Endothelial cell of umbilical vein (primary cell): ENCODE measurements around the gene CD8B2. TPM values are rescaled to one million over a fixed set of nuclear protein-coding genes. Genes with fewer than 3 reads are reported as not detected.

Source experiments
- BruUV-seq: library from RNA; stranded (reverse); fragments of 400-500 nt; replicated peaks from 2 replicates; lab custom pipeline; 2021; lab: Mats Ljungman, UMichigan
- CTCF ChIA-PET: fragments of 300-600, 350-600 bp; sonication (Branson Sonifier 250); formaldehyde crosslinking; loops from one replicate; lab custom pipeline; 2021; ENCODE audit warnings: antibody characterized with exemption, inconsistent platforms; lab: Charles Lee
- POLR2A ChIA-PET: fragments of 300-600, 350-600 bp; sonication (Branson Sonifier 250); formaldehyde crosslinking; loops from one replicate; lab custom pipeline; 2021; ENCODE audit warnings: antibody characterized with exemption, inconsistent platforms; lab: Charles Lee
- DNase-seq: peaks from one replicate; pipeline ENCODE4 v3.0.0-alpha.2; 2011; ENCODE audit warnings: low read depth, low spot score
- FAIRE-seq: peaks from 2 replicates; lab custom pipeline; 2011; peaks lifted over from hg19 to GRCh38; lab: Jason Lieb, UNC
- H2AFZ ChIP-seq: 2 replicates; pipeline ENCODE4 v1.6.0; 2012; ENCODE audit warnings: low read depth, low read length, control low read depth, inconsistent platforms
- H3K27ac ChIP-seq: 2 replicates; pipeline ENCODE4 v1.5.1; 2011; ENCODE audit warnings: low read depth, mild to moderate bottlenecking, control low read depth, low read length, moderate library complexity; ENCODE audit not compliant: insufficient read depth
- H3K27me3 ChIP-seq, 2 experiments: 2 replicates each; pipeline versions ENCODE4 v1.6.0 to v1.6.1; 2011; ENCODE audit warnings: low read length in 2 of 2, mixed read lengths in 1 of 2; ENCODE audit not compliant: control insufficient read depth in 2 of 2, insufficient read depth in 2 of 2
- H3K36me3 ChIP-seq, 2 experiments: 2 replicates in 1 of 2; 3 replicates in 1 of 2; pipeline ENCODE4 v1.5.1; 2011; ENCODE audit warnings: low read length in 2 of 2, mild to moderate bottlenecking in 1 of 2, moderate library complexity in 1 of 2; ENCODE audit not compliant: control insufficient read depth in 2 of 2, insufficient read depth in 2 of 2; ENCODE audit errors: extremely low read depth in 1 of 2
- H3K4me1 ChIP-seq: 3 replicates; pipeline ENCODE4 v1.5.1; 2011; ENCODE audit warnings: mild to moderate bottlenecking, low read length; ENCODE audit not compliant: control insufficient read depth, insufficient read depth; ENCODE audit errors: extremely low read depth
- H3K4me2 ChIP-seq: 2 replicates; pipeline ENCODE4 v1.6.1; 2011; ENCODE audit warnings: low read length, control low read depth, mixed read lengths; ENCODE audit not compliant: insufficient read depth
- H3K4me3 ChIP-seq, 3 experiments: fragments of 200-600 bp in 1 of 3; sonication (generic), shearing (Covaris generic) in 1 of 3; replicated peaks in 1 of 3; 2 replicates each; pipeline ENCODE4 v1.5.1; 2011 to 2016; ENCODE audit warnings: control low read depth in 3 of 3, low read length in 3 of 3, mild to moderate bottlenecking in 2 of 3, inconsistent platforms in 1 of 3, low read depth in 1 of 3, moderate library complexity in 1 of 3; ENCODE audit not compliant: insufficient read depth in 1 of 3
- H3K79me2 ChIP-seq: 2 replicates; pipeline ENCODE4 v1.6.0; 2012; ENCODE audit warnings: low read length, inconsistent platforms; ENCODE audit not compliant: control insufficient read depth, insufficient read depth
- H3K9ac ChIP-seq: replicated peaks from 2 replicates; pipeline ENCODE3; 2011; ENCODE audit warnings: low read length, control low read depth; ENCODE audit not compliant: insufficient read depth; ENCODE audit errors: extremely low read depth
- H3K9me1 ChIP-seq: replicated peaks from 3 replicates; pipeline ENCODE4 v1.6.0; 2011; ENCODE audit warnings: mild to moderate bottlenecking, low read length; ENCODE audit not compliant: control insufficient read depth, insufficient read depth; ENCODE audit errors: extremely low read depth
- H3K9me3 ChIP-seq: replicated peaks from 2 replicates; pipeline ENCODE4 v1.5.1; 2012; ENCODE audit warnings: low read length, inconsistent platforms; ENCODE audit not compliant: control insufficient read depth, insufficient read depth
- H4K20me1 ChIP-seq: replicated peaks from 2 replicates; pipeline ENCODE3; 2011; ENCODE audit warnings: mild to moderate bottlenecking, low read length; ENCODE audit not compliant: control insufficient read depth, insufficient read depth; ENCODE audit errors: extremely low read depth
- CTCF ChIP-seq, 2 donors: IDR thresholded peaks; 1 replicate in 1 of 2; 2 replicates in 1 of 2; pipeline ENCODE4 v1.5.1; 2011; ENCODE audit warnings: low read length in 2 of 2, mild to moderate bottlenecking in 2 of 2, moderate library complexity in 2 of 2, control low read depth in 1 of 2, inconsistent platforms in 1 of 2, low read depth in 1 of 2; ENCODE audit not compliant: insufficient read depth in 1 of 2; ENCODE audit errors: extremely low read depth in 1 of 2
- EZH2 ChIP-seq: IDR thresholded peaks from 2 replicates; pipeline ENCODE4 v1.6.1; 2012; ENCODE audit warnings: borderline replicate concordance, low read depth, mild to moderate bottlenecking, moderate library complexity, low read length, inconsistent platforms; ENCODE audit not compliant: severe bottlenecking
- FOS ChIP-seq: IDR thresholded peaks from 2 replicates; pipeline ENCODE4 v1.6.1; 2011; ENCODE audit warnings: mild to moderate bottlenecking, low read length, moderate library complexity, borderline replicate concordance; ENCODE audit not compliant: insufficient read depth
- GATA2 ChIP-seq: IDR thresholded peaks from 2 replicates; pipeline ENCODE4 v1.7.0; 2011; ENCODE audit warnings: low read depth, mild to moderate bottlenecking, moderate library complexity, mixed read lengths, low read length; ENCODE audit not compliant: insufficient read length, insufficient read depth
- JUN ChIP-seq: IDR thresholded peaks from 2 replicates; pipeline ENCODE4 v1.6.1; 2011; ENCODE audit warnings: borderline replicate concordance, low read depth; ENCODE audit not compliant: insufficient read length, insufficient read depth
- MAX ChIP-seq: IDR thresholded peaks from 2 replicates; pipeline ENCODE4 v1.6.1; 2011; ENCODE audit not compliant: insufficient read depth, insufficient read length
- MYC ChIP-seq: IDR thresholded peaks from one replicate; pipeline ENCODE4 v1.6.1; 2011; ENCODE audit warnings: mild to moderate bottlenecking, low read depth, low read length
- POLR2A ChIP-seq: IDR thresholded peaks from 2 replicates; pipeline ENCODE4 v1.6.1; 2012; ENCODE audit warnings: low read depth, mild to moderate bottlenecking, control low read depth, low read length
- POLR2AphosphoS5 ChIP-seq: IDR thresholded peaks from 2 replicates; pipeline ENCODE4 v1.6.1; 2012; ENCODE audit warnings: low read depth, mild to moderate bottlenecking, control low read depth, low read length, moderate library complexity; ENCODE audit not compliant: insufficient read depth
- dilution Hi-C: fragments of 300-500 bp; cut with MboI; formaldehyde crosslinking; loops from one replicate; pipeline ENCODE4 v1.15.0; 2019; ENCODE audit warnings: low sequenced_read_pairs; ENCODE audit not compliant: extremely low pct_ligation_motif_present
- intact Hi-C: fragments of 100-400 bp; cut with micrococcal nuclease; formaldehyde crosslinking; loops from one replicate; pipeline ENCODE4 v1.10.0; 2022
- polyA plus RNA-seq, 4 experiments: library from polyadenylated mRNA; depleted of rRNA in 3 of 4; stranded (reverse) in 3 of 4; unstranded in 1 of 4; fragments of >200 nt; gene quantifications; 2 replicates each; pipeline versions ENCODE4 v1.2.1 to v1.2.3, GENCODE V29; 2011 to 2012; ENCODE audit warnings: missing spikeins in 1 of 4
- total RNA-seq: library from RNA; stranded (reverse); gene quantifications from 2 replicates; pipeline ENCODE4 v1.2.3, GENCODE V29; 2021

The CD8B2 gene
- total and polyA plus RNA-seq, 2 donors (not counting 3 experiments of a cell fraction or from before 2014, with no cell fraction given), result not detected

- dilution Hi-C loops (no loop called here), intact Hi-C loops (no loop called here)
- H3K4me3 ChIP-seq, result no peak overlapping the region
- H3K4me2 ChIP-seq, result no peak overlapping the region
- TF ChIP-seq POLR2AphosphoS5, result no peak
- no peak for TF ChIP-seq MAX
- no peak overlapping the region for H3K9ac ChIP-seq
- H3K4me1 ChIP-seq, result no peaks in the 10 kb centered on the region
- DNase-seq (no peak), FAIRE-seq (no peak)
- H3K9me3 ChIP-seq, result no peaks in the 10 kb centered on the region
- H3K36me3 ChIP-seq, result no peaks in the 10 kb centered on the region
- no peak overlapping the region for H3K27ac ChIP-seq
- CTCF ChIA-PET, result interaction anchor here (1.0 kb wide), 1 partner anchor 442 kb away, joined by 3 read pairs; no protein-coding TSS in a partner anchor
- H4K20me1 ChIP-seq, result no peaks in the 10 kb centered on the region
- H3K79me2 ChIP-seq, result no peaks in the 10 kb centered on the region
- H3K27me3 ChIP-seq, result no peaks in the 10 kb centered on the region
- BruUV-seq, result no TSS peak
- POLR2A ChIA-PET, result no interaction called here
- no peaks in the 10 kb centered on the region for H3K9me1 ChIP-seq
- H2AFZ ChIP-seq, result no peak overlapping the region
Observed at GRCh38 chr2:106546391-106546990, 59.3 kb downstream of the CD8B2 start.

GRCh38 chr2:106547164-106547903, 60.2 kb downstream of the CD8B2 start:
- Histone ChIP-seq H3K27ac (no peak overlapping the region), H3K9me1 (no peaks in the 10 kb centered on the region), H3K4me2 (no peak overlapping the region), H3K9ac (no peak overlapping the region), H4K20me1 (no peaks in the 10 kb centered on the region), H3K36me3 (no peaks in the 10 kb centered on the region), H3K9me3 (no peaks in the 10 kb centered on the region), H3K4me3 (no peak overlapping the region), H2AFZ (no peak overlapping the region), H3K27me3 (no peaks in the 10 kb centered on the region), H3K4me1 (no peaks in the 10 kb centered on the region), H3K79me2 (no peaks in the 10 kb centered on the region)
- no peak for FAIRE-seq
- CTCF ChIA-PET, result no interaction called here
- intact Hi-C loops (no loop called here), dilution Hi-C loops (no loop called here)
- TF ChIP-seq MAX, result no peak
- TF ChIP-seq MYC, result no peak
- no peak for TF ChIP-seq JUN
- no peak for TF ChIP-seq POLR2A
- no peak for TF ChIP-seq GATA2
- TF ChIP-seq EZH2, result no peak
- no peak for TF ChIP-seq POLR2AphosphoS5
- no peak for TF ChIP-seq CTCF (IDR thresholded peaks at IDR 0.05; ENCODE audit: extremely low read depth in 1 of 2, insufficient read depth in 1 of 2, low read depth in 1 of 2, low read length in 2 of 2)
- no peak for TF ChIP-seq FOS
- DNase-seq, result no peak
- POLR2A ChIA-PET, result no interaction called here
- no TSS peak for BruUV-seq
